Fibroblast of mammary gland (primary cell): ENCODE measurements around the gene LRMDA.

Experiments
- DNase-seq: peaks from one replicate; pipeline ENCODE4 v3.0.0-alpha.2; 2010; ENCODE audit warnings: low read depth
- H3K4me3 ChIP-seq: 2 replicates; pipeline ENCODE4 v1.5.1; 2011; ENCODE audit warnings: low read depth, mild to moderate bottlenecking, low read length, moderate library complexity; ENCODE audit not compliant: control insufficient read depth
- TF ChIP-seq, protein P1 (sequence below): conservative IDR thresholded peaks from 2 replicates; pipeline ENCODE4 v1.5.1; 2011; ENCODE audit warnings: low read depth, low read length, inconsistent platforms; ENCODE audit not compliant: control insufficient read depth, insufficient read depth

The LRMDA gene

DNA sequence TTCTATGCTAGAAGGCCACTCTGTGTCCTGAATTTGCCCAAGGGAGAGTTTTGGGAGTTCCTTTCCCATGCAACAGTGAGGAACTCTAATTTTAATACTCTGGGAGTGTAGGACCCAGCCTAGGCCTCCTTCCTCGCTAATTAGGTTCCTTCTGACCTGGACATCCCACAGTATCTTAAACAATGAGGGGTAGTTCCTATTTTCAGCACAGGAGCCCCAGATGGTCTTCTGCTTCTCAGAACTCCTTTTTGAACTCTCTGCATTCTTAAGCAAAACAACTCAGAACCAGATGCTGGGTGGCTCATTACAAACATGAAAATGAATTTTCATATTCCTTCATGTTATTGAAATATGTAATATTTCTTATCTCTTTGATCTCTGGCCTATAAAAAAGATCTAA is 116.9 kb downstream of the LRMDA start:
- no peak overlapping the region for H3K4me3 ChIP-seq
- TF ChIP-seq, protein P1, sequence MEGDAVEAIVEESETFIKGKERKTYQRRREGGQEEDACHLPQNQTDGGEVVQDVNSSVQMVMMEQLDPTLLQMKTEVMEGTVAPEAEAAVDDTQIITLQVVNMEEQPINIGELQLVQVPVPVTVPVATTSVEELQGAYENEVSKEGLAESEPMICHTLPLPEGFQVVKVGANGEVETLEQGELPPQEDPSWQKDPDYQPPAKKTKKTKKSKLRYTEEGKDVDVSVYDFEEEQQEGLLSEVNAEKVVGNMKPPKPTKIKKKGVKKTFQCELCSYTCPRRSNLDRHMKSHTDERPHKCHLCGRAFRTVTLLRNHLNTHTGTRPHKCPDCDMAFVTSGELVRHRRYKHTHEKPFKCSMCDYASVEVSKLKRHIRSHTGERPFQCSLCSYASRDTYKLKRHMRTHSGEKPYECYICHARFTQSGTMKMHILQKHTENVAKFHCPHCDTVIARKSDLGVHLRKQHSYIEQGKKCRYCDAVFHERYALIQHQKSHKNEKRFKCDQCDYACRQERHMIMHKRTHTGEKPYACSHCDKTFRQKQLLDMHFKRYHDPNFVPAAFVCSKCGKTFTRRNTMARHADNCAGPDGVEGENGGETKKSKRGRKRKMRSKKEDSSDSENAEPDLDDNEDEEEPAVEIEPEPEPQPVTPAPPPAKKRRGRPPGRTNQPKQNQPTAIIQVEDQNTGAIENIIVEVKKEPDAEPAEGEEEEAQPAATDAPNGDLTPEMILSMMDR: no peak
- DNase-seq: no peak

- H3K4me3 ChIP-seq: no peak overlapping the region
- no peak for DNase-seq
- TF ChIP-seq, protein P1: no peak
These were observed 118.8 kb downstream of the LRMDA start for GRCh38 chr10:75550191-75550590.

- no peak for DNase-seq
- H3K4me3 ChIP-seq: no peak overlapping the region
- TF ChIP-seq, protein P1: no peak
These were observed 120.7 kb downstream of the LRMDA start for GRCh38 chr10:75552171-75552570.

DNA sequence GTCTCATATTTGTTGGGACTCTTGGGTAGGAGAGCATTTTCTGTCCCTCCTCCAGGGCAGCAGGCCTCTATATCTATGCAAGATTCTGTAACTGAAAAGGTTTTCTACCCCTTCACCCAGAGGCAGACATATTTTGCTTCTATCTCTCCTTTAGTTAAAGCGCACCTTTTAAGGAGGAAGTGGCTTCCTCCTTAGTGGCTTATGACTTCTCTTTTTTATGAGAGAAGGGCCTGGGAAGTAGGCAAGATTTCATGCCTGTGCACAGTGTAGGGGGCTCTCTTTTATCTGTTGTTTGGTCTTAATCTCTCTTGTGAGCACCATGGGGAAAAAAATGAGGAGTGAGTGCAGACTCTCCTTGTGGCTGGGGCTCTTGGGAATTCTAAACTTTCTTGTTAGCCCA is 122.1 kb downstream of the LRMDA start:
- no peak overlapping the region for H3K4me3 ChIP-seq
- DNase-seq: no peak
- TF ChIP-seq, protein P1: no peak

DNA sequence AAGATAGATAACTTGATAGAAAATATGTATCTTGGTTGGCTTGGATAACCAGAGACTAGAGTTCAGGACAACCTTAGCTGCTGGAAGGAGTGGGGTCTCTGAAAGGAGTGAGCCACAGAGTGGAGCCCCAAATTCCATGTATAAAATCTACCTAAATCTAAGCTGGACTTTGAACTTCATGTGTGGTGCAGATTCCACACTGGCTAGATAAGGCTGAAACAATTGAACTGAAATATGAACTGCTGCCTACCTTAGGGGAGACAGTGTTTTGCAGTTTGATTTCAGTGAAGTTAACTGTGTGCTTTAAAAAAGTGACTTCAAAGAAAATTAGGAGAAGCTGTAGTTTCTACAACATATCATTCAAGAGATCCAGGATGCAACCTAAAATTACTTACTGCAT is 123.9 kb downstream of the LRMDA start:
- no peak overlapping the region for H3K4me3 ChIP-seq
- TF ChIP-seq, protein P1: no peak
- DNase-seq: no peak

GRCh38 chr10:75556320-75556719 is 124.9 kb downstream of the LRMDA start:
- TF ChIP-seq, protein P1: no peak
- DNase-seq: no peak
- no peak overlapping the region for H3K4me3 ChIP-seq
